CD8-positive, alpha-beta memory T cell (primary cell): ENCODE results near the gene RGS7. TPM values are rescaled to one million over a fixed set of nuclear protein-coding genes. Genes with fewer than 3 reads are reported as not detected.
"Not testable (repeated sequence)": the region's sequence is repeated elsewhere in the genome, so short reads cannot be mapped to it uniquely, and the experiment has no call there.

Experiments
- CTCF ChIA-PET: fragments of 350-600 bp; sonication (Branson Sonifier 250); formaldehyde crosslinking; loops from one replicate; lab custom pipeline; 2021; ENCODE audit warnings: antibody characterized with exemption; lab: Charles Lee
- POLR2A ChIA-PET: fragments of 350-600 bp; sonication (Branson Sonifier 250); formaldehyde crosslinking; loops from one replicate; lab custom pipeline; 2021; ENCODE audit warnings: antibody characterized with exemption; lab: Charles Lee
- DNase-seq, 5 donors: peaks; one replicate each; pipeline versions ENCODE4 v3.0.0 to v3.0.0-alpha.2; 2020 to 2022; ENCODE audit warnings: mixed read lengths in 1 of 5
- H3K27ac ChIP-seq: one replicate; pipeline ENCODE4 v1.7.0; 2013; ENCODE audit warnings: low read depth, mild to moderate bottlenecking, low read length, moderate library complexity
- H3K27me3 ChIP-seq: 2 replicates; pipeline ENCODE4 v1.7.0; 2013; ENCODE audit warnings: low read length, mild to moderate bottlenecking; ENCODE audit not compliant: insufficient read depth, poor library complexity, severe bottlenecking
- H3K36me3 ChIP-seq: 2 replicates; pipeline ENCODE4 v1.7.0; 2013; ENCODE audit warnings: mild to moderate bottlenecking, low read length, moderate library complexity; ENCODE audit not compliant: insufficient read depth
- H3K4me1 ChIP-seq: 2 replicates; pipeline ENCODE4 v1.7.0; 2013; ENCODE audit warnings: mild to moderate bottlenecking, low read length, moderate library complexity; ENCODE audit not compliant: insufficient read depth
- H3K4me3 ChIP-seq: 2 replicates; pipeline ENCODE4 v1.7.0; 2013; ENCODE audit warnings: mild to moderate bottlenecking, low read length
- H3K9me3 ChIP-seq: 2 replicates; pipeline ENCODE4 v1.7.0; 2013; ENCODE audit warnings: mild to moderate bottlenecking, low read length
- H3K27ac Mint-ChIP-seq, 8 donors: one replicate each; pipeline ENCODE4 v1.8.0; 2020 to 2021; ENCODE audit warnings: mixed read lengths in 8 of 8, mild to moderate bottlenecking in 6 of 8, inconsistent platforms in 3 of 8, moderate library complexity in 3 of 8
- H3K27me3 Mint-ChIP-seq, 2 donors: one replicate each; pipeline ENCODE4 v1.8.0; 2020 to 2021; ENCODE audit warnings: mixed read lengths in 2 of 2, mild to moderate bottlenecking in 1 of 2, moderate library complexity in 1 of 2
- H3K36me3 Mint-ChIP-seq, 3 donors: one replicate each; pipeline ENCODE4 v1.8.0; 2020 to 2021; ENCODE audit warnings: mixed read lengths in 3 of 3, inconsistent platforms in 1 of 3, mild to moderate bottlenecking in 1 of 3
- H3K4me1 Mint-ChIP-seq, 3 donors: one replicate each; pipeline ENCODE4 v1.8.0; 2020 to 2021; ENCODE audit warnings: mixed read lengths in 3 of 3, inconsistent platforms in 1 of 3, mild to moderate bottlenecking in 1 of 3
- H3K4me3 Mint-ChIP-seq, 7 donors: one replicate each; pipeline ENCODE4 v1.8.0; 2020 to 2021; ENCODE audit warnings: mixed read lengths in 7 of 7, mild to moderate bottlenecking in 6 of 7, moderate library complexity in 4 of 7, inconsistent platforms in 2 of 7
- H3K9me3 Mint-ChIP-seq, 5 donors: one replicate each; pipeline ENCODE4 v1.8.0; 2020 to 2022; ENCODE audit warnings: mixed read lengths in 5 of 5, mild to moderate bottlenecking in 3 of 5, moderate library complexity in 2 of 5, inconsistent platforms in 1 of 5
- polyA plus RNA-seq: library from polyadenylated mRNA; unstranded; fragments of 300-500 nt; fragmentation: Illumina TruSeq; gene quantifications from one replicate; pipeline ENCODE4 v1.2.3, GENCODE V29; 2021
- total RNA-seq, 2 experiments: library from RNA; stranded (reverse); gene quantifications; one replicate each; pipeline ENCODE4 v1.2.3, GENCODE V29; 2021

The RGS7 gene
- total and polyA plus RNA-seq, 3 experiments from 2014 or later: not detected

DNA sequence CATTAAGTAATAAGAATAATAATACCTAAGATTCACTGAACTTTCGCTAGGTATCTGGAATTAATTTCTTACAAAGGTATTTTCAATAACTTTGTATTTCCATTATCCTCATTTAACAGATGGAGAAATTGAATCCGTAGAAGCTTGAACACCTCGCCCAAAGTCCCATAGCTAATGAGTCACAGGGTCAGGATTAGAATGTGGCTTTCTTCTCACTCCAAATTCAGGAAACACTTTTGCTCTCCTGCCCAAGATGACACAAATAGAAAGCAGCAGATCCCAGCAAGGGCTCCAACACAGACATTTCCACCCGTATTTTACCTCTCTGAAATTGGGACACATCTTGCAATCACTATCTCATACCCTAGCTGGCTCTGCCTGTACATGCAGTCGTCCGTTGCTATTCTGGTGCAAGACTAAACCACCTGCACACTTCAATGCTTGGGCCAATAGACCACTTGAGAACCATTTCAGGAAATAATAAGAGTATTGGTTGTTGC, 619.2 kb downstream of the RGS7 start:
- H3K27ac ChIP-seq: no peak overlapping the region
- no peaks in the 10 kb centered on the region for H3K27me3 Mint-ChIP-seq
- H3K27me3 ChIP-seq: no peaks in the 10 kb centered on the region
- H3K36me3 Mint-ChIP-seq: no peaks in the 10 kb centered on the region
- no peaks in the 10 kb centered on the region for H3K4me1 ChIP-seq
- no peak overlapping the region for H3K27ac Mint-ChIP-seq
- no peaks in the 10 kb centered on the region for H3K9me3 ChIP-seq
- POLR2A ChIA-PET: no interaction called here
- no peak overlapping the region for H3K4me3 ChIP-seq
- H3K4me1 Mint-ChIP-seq: no peaks in the 10 kb centered on the region
- CTCF ChIA-PET: no interaction called here
- no peak overlapping the region for H3K4me3 Mint-ChIP-seq
- H3K9me3 Mint-ChIP-seq: no peaks in the 10 kb centered on the region
- H3K36me3 ChIP-seq: no peaks in the 10 kb centered on the region
- DNase-seq: no peak

DNA sequence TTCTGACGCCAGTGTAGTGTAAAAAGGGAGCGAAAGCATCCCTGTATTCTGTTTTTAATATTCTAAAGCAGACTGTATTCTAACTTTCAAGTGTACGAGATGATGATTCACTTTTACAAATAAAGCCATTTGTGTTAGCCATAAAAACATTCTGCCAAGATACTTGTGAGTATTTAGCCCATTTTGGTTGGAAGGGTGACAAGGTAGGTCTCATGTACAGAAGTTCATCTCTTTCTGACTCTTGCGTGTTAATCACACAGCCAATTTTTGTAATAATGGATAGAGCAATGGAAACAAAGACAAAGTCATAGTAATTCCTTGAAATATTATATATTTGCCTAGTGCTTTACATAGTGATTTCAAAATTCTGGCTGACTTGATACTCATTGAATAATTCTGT, 619.7 kb downstream of the RGS7 start:
- Histone ChIP-seq H3K4me1 (no peaks in the 10 kb centered on the region), H3K27me3 (no peaks in the 10 kb centered on the region), H3K4me3 (no peak overlapping the region), H3K36me3 (no peaks in the 10 kb centered on the region), H3K27ac (no peak overlapping the region), H3K9me3 (no peaks in the 10 kb centered on the region)
- H3K4me3 Mint-ChIP-seq: no peak overlapping the region
- H3K9me3 Mint-ChIP-seq: peaks cover 0 to 2% (median 0%) of the 10 kb centered on the region in 5 donors
- no peaks in the 10 kb centered on the region for H3K4me1 Mint-ChIP-seq
- ChIA-PET POLR2A (no interaction called here), CTCF (no interaction called here)
- H3K27ac Mint-ChIP-seq: no peak overlapping the region
- H3K27me3 Mint-ChIP-seq: no peaks in the 10 kb centered on the region
- no peaks in the 10 kb centered on the region for H3K36me3 Mint-ChIP-seq
- no peak for DNase-seq

- H3K27ac ChIP-seq, H3K4me3 ChIP-seq, H3K36me3 ChIP-seq, H3K4me1 Mint-ChIP-seq, H3K27me3 Mint-ChIP-seq, H3K36me3 Mint-ChIP-seq, H3K27ac Mint-ChIP-seq, DNase-seq, POLR2A ChIA-PET, H3K4me1 ChIP-seq, H3K27me3 ChIP-seq, H3K4me3 Mint-ChIP-seq, H3K9me3 Mint-ChIP-seq, CTCF ChIA-PET, H3K9me3 ChIP-seq: not testable (repeated sequence)
Measured at GRCh38 chr1:240734705-240735104, 622.3 kb downstream of the RGS7 start.

DNA sequence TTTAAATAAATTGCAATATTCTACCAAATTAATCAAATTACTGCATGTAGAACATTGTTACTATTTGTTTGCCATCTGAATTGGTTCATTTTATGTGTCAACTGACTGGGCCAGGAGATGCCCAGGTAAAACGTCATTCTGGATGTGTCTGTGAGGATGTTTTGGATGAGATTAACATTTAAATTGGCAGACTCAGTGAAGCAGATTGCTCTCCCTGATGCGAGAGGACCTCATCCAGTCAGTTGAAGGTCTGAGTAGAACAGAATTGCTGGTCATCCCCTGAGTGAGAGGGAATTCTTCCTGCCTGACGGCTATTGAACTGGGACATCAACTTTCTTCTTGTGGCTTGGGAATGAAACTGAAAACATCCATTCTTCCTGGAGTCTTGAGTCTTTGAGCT, 623.0 kb downstream of the RGS7 start:
- peaks cover 0 to 6% (median 0%) of the 10 kb centered on the region in 5 donors for H3K9me3 Mint-ChIP-seq
- POLR2A ChIA-PET: no interaction called here
- H3K36me3 Mint-ChIP-seq: no peaks in the 10 kb centered on the region
- H3K9me3 ChIP-seq: no peaks in the 10 kb centered on the region
- no peaks in the 10 kb centered on the region for H3K27me3 Mint-ChIP-seq
- H3K4me1 ChIP-seq: no peaks in the 10 kb centered on the region
- no peak overlapping the region for H3K4me3 ChIP-seq
- no peaks in the 10 kb centered on the region for H3K4me1 Mint-ChIP-seq
- CTCF ChIA-PET: no interaction called here
- DNase-seq: no peak
- H3K27me3 ChIP-seq: no peaks in the 10 kb centered on the region
- no peak overlapping the region for H3K27ac ChIP-seq
- H3K27ac Mint-ChIP-seq: no peak overlapping the region
- H3K36me3 ChIP-seq: no peaks in the 10 kb centered on the region
- H3K4me3 Mint-ChIP-seq: no peak overlapping the region

DNA sequence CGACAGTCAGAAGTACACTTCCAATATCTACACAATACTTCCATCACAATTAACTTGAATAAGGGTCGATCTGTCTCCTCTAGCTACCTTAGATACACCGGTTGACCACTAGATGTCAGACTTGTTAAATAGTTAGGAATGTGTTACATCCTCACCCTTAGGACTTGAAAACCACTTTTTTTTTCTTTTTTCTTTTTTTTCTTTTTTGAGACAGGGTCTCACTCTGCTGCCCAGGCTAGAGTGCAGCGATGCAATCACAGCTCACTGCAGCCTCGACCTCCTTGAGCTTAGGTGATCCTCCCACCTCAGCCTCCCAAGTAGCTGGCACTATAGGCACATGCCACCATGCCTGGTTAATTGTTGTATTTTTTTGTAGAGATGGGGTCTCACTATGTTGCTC, 624.6 kb downstream of the RGS7 start:
- Histone ChIP-seq H3K27me3 (no peaks in the 10 kb centered on the region), H3K4me3 (no peak overlapping the region), H3K36me3 (no peaks in the 10 kb centered on the region), H3K9me3 (no peaks in the 10 kb centered on the region), H3K4me1 (no peaks in the 10 kb centered on the region), H3K27ac (no peak overlapping the region)
- CTCF ChIA-PET: no interaction called here
- Mint-ChIP-seq H3K27me3 (no peaks in the 10 kb centered on the region), H3K9me3 (peaks cover 0 to 9% (median 0%) of the 10 kb centered on the region in 5 donors), H3K4me3 (no peak overlapping the region), H3K36me3 (no peaks in the 10 kb centered on the region), H3K4me1 (no peaks in the 10 kb centered on the region), H3K27ac (no peak overlapping the region)
- POLR2A ChIA-PET: no interaction called here
- no peak for DNase-seq

Other genes starting within 250 kb of the RGS7 start
- gene FH, start 162.6 kb upstream of the RGS7 start, total RNA-seq: 100 to 1,000 TPM in 1 of 2 experiments, 10 to 100 TPM in 1; 99.8 to 101 TPM
- 27.2 TPM for gene FH, start 162.6 kb upstream of the RGS7 start, polyA plus RNA-seq
- gene KMO, start 175.2 kb upstream of the RGS7 start, total RNA-seq: 1 to 10 TPM in 1 of 2 experiments, under 1 TPM in 1; 0.60 to 1.4 TPM
- 0.06 TPM for gene KMO, start 175.2 kb upstream of the RGS7 start, polyA plus RNA-seq